Left ventricle myocardium superior (tissue), 1 donor: ENCODE measurements around the gene C4orf50. TPM values are rescaled to one million over a fixed set of nuclear protein-coding genes. Genes with fewer than 3 reads are reported as not detected.

ENCODE experiments used
- ATAC-seq: fragments of 200-7000 bp; cut with Tn5 transposase; one replicate; pipeline ENCODE4 v1.9.1; 2020; ENCODE audit warnings: mild to moderate bottlenecking, moderate library complexity
- DNase-seq: peaks from one replicate; pipeline ENCODE4 v3.0.0-alpha.2; 2020
- intact Hi-C: fragments of 100-400 bp; cut with micrococcal nuclease; formaldehyde crosslinking; loops from one replicate; pipeline ENCODE4 v1.11.0; 2022
- total RNA-seq: library from RNA; stranded (reverse); fragmentation: NEBNext Ultra II Directional; extraction: Animal tissue kit (Norgen Biotek cat#: 25700); gene quantifications from one replicate; pipeline ENCODE4 v1.2.1, GENCODE V29; 2021
- donor health status: DM: no; HTN: yes; CAD: no; lungs with severe emphysema.

The C4orf50 gene
- total RNA-seq, 1 donor from 2014 or later = 0.02 TPM

DNA sequence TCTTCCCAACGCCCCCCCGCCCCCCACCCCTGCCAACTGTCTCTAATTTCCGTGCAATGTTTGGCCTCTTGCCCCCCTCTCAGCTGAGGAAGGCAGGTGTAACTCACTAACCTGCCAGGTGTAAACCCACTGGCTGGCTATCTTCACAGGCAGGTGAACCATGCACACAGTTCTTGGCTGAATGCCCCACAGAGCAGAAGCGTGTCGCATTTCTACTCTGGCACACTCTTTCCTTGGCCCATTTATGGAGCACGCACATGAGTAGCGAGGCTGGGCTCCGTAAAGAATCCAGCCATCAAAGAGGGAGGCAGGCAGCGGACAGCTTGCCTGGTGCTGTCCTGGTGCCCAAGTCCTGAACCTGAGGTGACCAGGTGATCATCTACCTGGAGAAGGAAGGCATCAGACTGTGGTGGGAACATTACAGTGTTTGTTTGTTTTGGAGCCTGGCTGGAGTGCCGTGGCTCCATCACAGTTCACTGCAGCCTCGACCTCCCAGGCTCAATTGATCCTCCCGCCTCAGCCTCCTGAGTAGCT lies 86.1 kb downstream of the C4orf50 start:
- no peak for ATAC-seq
- DNase-seq = no peak
- intact Hi-C loops = no loop called here

GRCh38 chr4:5931526-5931925 lies 86.7 kb downstream of the C4orf50 start:
- no peak for DNase-seq
- intact Hi-C loops = no loop called here
- no peak for ATAC-seq

GRCh38 chr4:5930876-5931275 lies 87.4 kb downstream of the C4orf50 start:
- no peak for DNase-seq
- no peak for ATAC-seq

DNA sequence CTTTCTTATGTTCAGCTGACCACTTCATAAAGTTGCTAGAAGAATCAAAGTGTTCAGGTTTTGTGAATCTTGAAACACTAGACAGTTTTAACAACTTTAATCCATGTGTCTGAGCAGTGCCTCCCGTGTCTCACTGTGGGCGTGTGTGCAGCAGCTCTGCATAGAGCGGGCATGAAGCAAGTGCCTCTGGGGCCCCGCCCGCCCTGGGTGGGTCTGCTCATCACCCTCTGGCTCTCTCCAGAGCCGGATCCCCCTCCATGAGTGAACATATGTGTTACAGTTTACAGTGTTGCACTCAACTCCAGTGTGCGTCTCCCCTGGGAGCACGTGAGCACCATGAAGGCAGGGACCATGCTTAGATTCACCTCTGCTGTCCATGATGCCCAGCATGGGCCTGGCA lies 87.8 kb downstream of the C4orf50 start:
- DNase-seq = no peak
- no peak for ATAC-seq
- intact Hi-C loops = no loop called here

More at GRCh38 chr4:5930876-5931275, 87.4 kb downstream of the C4orf50 start:
- intact Hi-C loops = no loop called here

- ATAC-seq = no peak
- intact Hi-C loops = no loop called here
- DNase-seq = no peak
These were observed 89.3 kb downstream of the C4orf50 start for GRCh38 chr4:5928844-5929420.

GRCh38 chr4:5928274-5928673 lies 90.0 kb downstream of the C4orf50 start:
- no peak for ATAC-seq
- intact Hi-C loops = no loop called here
- no peak for DNase-seq

DNA sequence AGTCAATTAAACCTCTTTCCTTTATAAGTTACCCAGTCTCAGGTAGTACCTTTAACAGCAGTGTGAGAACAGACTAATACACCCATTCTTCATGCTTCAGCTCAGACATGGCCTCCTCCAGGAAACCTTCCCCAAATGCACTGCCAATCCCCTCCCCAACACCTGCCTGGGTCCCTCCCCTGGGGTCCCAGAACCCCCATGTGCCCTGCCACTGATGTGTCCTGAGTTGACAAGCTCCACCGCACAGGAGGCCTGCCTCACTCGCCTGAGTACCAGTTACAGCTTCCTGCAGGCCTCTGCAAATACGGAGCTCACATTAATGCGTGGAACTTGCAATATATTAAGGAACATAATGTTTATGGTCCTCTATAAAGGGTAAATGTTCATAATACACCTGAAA lies 90.5 kb downstream of the C4orf50 start:
- ATAC-seq (no peak), DNase-seq (no peak)
- intact Hi-C loops = no loop called here

GRCh38 chr4:5927116-5927515 lies 91.1 kb downstream of the C4orf50 start:
- no peak for DNase-seq
- no peak for ATAC-seq
- intact Hi-C loops = no loop called here

DNA sequence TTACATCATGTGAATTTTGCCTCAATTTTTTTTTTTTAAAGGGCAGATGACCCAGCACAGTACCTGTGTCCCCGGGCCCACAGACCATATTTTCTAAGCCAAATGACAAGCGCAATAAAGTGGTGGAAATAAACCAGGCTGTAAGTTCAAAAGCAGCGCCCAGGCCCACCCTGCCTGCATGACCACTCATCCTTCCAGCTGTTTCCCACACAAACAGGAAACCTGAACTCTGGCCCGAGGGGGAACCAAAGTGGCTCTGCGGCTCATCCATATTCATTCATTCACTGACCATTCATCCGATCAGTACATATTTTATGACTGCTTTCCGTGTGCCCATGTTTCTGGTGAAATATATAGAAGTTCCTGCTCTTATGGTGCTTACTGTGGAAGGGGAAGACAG lies 91.6 kb downstream of the C4orf50 start:
- intact Hi-C loops = no loop called here
- no peak for DNase-seq
- ATAC-seq = no peak

DNA sequence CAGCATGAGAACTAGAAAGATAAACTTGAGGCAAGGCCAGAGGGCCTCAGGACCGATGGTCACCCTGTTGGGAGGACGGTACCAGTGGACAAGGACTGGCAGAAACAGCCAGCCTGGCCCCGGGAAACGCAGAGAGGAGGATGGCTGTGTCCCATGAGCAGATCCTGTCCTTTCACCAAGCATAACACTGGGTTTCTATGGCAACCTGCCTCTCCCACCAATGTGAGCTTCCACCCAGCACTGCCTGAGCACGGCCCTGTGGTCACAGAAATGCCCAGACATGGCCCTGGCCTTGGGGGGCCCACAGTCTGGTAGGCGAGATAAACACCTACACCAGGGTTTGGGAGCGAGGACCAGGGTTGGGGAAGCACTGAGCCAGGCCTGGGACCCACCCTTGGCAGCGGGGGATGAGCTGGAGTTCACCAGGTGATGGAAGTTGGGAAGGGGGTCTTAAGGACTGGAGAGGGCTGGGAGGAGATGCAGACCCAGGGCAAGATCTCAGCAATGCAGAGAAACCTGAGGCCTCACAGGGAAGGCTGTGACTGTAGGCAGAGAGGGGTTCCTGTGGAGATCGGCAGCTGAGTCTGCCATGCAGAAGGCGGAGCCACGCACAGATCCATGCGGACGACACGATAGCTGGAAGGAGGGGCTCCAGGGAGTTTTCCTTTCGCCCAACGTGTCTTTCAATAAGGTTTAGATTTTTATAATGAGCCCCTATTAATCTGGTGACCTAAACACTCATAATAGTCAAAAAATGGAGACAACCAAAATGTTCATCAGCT lies 92.6 kb downstream of the C4orf50 start:
- DNase-seq = no peak
- intact Hi-C loops = no loop called here
- ATAC-seq = no peak

DNA sequence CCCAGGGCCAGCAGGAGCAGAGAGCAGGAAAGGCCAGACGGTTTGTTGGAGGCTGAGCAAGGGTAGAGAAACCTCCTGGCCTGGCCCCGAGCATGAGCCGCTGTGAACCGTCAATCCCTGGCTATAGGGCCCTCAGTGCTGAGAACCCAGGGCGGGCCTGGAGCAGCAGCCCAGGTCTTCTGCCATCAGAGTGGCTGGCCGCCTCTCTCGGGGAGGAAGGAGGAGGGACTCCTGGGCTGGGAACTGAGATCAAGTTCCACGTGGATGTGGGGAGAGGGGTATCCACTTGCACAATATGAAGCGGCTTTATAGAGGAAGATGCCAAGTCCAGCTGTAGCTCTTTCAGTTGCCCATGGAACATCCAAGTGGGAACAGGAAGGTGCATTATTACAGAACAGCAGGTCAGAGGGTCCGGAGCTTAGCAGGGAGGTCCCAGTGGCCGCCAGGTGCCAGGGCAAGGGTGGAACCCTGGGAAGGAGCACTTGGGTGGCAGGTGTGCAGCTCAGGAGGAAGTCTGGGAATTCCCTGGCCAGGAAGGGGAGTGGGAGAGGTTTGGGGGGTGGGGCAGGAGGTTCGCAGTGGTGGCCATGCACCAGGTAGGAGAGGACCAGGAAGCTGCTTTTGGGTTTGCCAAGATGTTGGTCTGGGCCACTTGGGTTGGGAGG lies 93.6 kb downstream of the C4orf50 start:
- no peak for ATAC-seq
- no peak for DNase-seq
- intact Hi-C loops = no loop called here

GRCh38 chr4:5923376-5923775 lies 94.9 kb downstream of the C4orf50 start:
- no peak for ATAC-seq
- no peak for DNase-seq
- intact Hi-C loops = no loop called here

- intact Hi-C loops = no loop called here
- DNase-seq = no peak
- ATAC-seq = no peak
These were observed 95.7 kb downstream of the C4orf50 start for GRCh38 chr4:5922556-5922955.

DNA sequence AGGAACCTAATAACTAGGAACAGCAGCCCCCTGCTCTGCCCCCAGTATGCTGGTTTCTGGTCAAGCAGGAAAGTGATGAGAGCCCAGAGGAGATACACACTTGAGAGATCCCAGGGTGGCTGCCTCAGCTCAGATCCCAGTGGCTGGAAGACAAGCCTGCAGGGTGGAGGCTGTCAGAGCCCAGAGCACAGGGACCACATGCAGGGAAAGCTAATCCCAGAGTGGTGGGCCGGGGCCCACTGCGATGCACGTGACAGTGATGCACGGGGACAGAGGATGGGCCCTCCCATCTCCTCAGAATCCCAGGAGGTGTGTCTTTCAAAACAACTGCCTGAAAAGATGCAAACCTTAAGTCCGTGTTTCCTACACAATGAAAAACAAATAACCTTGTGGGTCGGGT lies 96.2 kb downstream of the C4orf50 start:
- DNase-seq (no peak), ATAC-seq (no peak)
- intact Hi-C loops = no loop called here

- DNase-seq = no peak
- no peak for ATAC-seq
- intact Hi-C loops = no loop called here
These were observed 96.9 kb downstream of the C4orf50 start for GRCh38 chr4:5921101-5921980.

GRCh38 chr4:5919571-5919970 lies 98.7 kb downstream of the C4orf50 start:
- ATAC-seq = no peak

DNA sequence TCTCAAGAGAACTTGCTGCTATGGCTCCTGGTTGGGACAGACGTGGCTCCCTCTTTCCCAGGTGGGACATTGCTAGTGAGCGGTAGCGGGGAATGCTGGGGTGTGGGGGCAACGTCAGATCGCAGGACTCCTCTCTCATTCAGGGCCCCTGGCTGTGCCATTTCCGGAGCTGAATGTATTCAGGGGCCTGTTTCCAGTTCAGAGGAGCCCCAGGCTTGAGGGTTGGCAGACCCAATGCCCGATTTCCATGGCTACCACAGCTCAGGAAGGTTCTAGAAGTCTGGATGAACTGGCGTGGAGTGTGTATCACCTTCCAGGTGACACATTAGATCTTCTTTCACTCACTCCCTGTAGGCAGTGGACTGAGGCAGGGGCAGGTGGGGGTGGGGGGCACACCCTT lies 99.2 kb downstream of the C4orf50 start:
- DNase-seq (no peak), ATAC-seq (no peak)
- intact Hi-C loops = no loop called here

More at GRCh38 chr4:5919571-5919970, 98.7 kb downstream of the C4orf50 start:
- intact Hi-C loops = no loop called here
- DNase-seq = no peak

GRCh38 chr4:5918331-5918985 lies 99.8 kb downstream of the C4orf50 start:
- intact Hi-C loops = no loop called here
- ATAC-seq (no peak), DNase-seq (no peak)

- no peak for DNase-seq
- ATAC-seq = no peak
- intact Hi-C loops = no loop called here
These were observed 100.6 kb downstream of the C4orf50 start for GRCh38 chr4:5917672-5918071.
